ENCODE measurements around the gene KIR3DL3.
"Not testable (repeated sequence)": the region's sequence is repeated elsewhere in the genome, so short reads cannot be mapped to it uniquely, and the experiment has no call there.

KIR3DL3 gene

DNA sequence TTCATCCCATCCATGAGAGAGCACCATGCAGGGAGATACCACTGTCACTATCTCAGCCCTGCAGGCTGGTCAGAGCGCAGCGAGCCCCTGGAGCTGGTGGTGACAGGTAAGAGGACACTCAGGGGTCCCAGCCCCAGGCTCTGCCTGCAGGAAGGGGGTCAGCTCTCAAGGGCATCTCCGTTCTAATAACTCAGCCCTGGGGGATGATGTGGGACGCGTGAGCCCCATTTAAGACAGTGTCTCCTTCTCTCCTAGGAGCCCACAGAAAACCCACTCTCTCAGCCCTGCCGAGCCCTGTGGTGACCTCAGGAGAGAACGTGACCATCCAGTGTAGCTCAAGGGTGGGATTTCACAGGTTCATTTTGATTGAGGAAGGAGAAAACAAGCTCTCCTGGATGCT lies 15.5 kb upstream of the KIR3DL3 start:
- no peak overlapping the region for H3K4me3 ChIP-seq (replicated peaks; ENCODE audit: low read depth, low read length)
- DNase-seq (ENCODE audit: extremely low read depth, low read depth): no peak
- TF ChIP-seq CTCF (IDR thresholded peaks at IDR 0.05; ENCODE audit: low read depth, low read length, missing control alignments): no peak

DNA sequence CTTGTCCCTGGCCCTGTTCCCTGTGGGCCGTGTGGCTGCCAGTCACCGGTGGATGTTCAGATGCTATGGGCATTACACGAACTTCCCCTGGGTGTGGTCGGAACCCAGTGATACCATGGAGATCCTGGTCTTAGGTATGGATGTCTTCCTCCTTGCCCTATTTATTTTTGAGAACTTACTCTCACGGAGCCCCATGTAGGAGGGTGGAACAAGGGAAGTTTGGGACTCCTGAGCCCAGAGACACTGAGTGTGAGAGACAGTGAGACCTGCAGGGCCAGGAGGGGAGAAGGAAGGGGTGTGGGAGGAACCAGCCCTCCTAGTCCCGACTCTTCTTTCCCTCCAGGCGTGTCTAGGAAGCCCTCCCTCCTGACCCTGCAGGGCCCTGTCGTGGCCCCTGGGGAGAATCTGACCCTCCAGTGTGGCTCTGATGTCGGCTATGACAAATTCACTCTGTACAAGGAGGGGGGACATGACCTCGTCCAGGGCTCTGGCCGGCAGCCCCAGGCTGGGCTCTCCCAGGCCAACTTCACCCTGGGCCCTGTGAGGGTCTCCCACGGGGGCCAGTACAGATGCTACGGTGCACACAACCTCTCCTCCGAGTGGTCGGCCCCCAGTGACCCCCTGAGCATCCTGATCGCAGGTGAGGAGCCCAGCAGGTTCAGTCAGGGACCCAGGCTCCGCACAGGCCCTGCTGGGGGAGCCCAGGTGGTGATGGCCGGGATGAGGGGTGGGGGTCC lies 14.9 kb upstream of the KIR3DL3 start:
- no peak for DNase-seq (ENCODE audit: extremely low read depth, low read depth)
- H3K4me3 ChIP-seq (replicated peaks; ENCODE audit: low read depth, low read length): no peak overlapping the region
- no peak for TF ChIP-seq CTCF (IDR thresholded peaks at IDR 0.05; ENCODE audit: low read depth, low read length, missing control alignments)

GRCh38 chr19:54709956-54710355 lies 14.3 kb upstream of the KIR3DL3 start:
- DNase-seq (ENCODE audit: extremely low read depth, low read depth); H3K4me3 ChIP-seq (replicated peaks; ENCODE audit: low read depth, low read length): not testable (repeated sequence)

- no peak overlapping the region for H3K4me3 ChIP-seq (replicated peaks; ENCODE audit: low read depth, low read length)
- no peak for DNase-seq (ENCODE audit: extremely low read depth, low read depth)
- no peak for TF ChIP-seq CTCF (IDR thresholded peaks at IDR 0.05; ENCODE audit: low read depth, low read length, missing control alignments)
Observed at GRCh38 chr19:54724644-54725043, 402 bp downstream of the KIR3DL3 start.

DNA sequence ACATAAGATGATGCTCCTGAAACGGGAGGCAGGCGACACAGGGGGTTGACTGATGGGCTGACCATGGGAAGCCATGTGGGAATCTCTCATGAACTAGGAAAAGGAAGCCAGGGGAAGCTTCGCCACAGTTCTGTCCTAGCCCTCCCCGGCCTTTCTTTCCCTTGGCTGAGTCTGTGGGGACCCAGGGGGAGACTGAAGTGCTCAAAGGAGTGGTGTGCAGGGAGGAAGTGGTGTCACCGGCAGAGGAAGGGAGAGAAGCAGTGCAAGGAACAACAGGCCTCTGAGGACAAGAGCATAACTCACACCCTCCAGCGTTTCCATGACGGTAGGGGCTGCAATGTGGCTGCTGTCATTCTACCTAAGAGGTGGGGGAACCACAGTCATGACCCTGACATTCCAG lies 1.1 kb downstream of the KIR3DL3 start:
- DNase-seq (ENCODE audit: extremely low read depth, low read depth): no peak
- no peak overlapping the region for H3K4me3 ChIP-seq (replicated peaks; ENCODE audit: low read depth, low read length)
- no peak for TF ChIP-seq CTCF (IDR thresholded peaks at IDR 0.05; ENCODE audit: low read depth, low read length, missing control alignments)

DNA sequence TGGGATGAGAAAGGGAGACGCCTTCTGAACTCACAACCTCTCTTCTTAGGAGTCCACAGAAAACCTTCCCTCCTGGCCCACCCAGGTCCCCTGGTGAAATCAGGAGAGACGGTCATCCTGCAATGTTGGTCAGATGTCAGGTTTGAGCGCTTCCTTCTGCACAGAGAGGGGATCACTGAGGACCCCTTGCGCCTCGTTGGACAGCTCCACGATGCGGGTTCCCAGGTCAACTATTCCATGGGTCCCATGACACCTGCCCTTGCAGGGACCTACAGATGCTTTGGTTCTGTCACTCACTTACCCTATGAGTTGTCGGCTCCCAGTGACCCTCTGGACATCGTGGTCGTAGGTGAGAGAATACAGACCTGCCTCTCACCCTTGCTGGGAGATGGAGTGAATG lies 3.3 kb downstream of the KIR3DL3 start:
- TF ChIP-seq CTCF (IDR thresholded peaks at IDR 0.05; ENCODE audit: low read depth, low read length, missing control alignments): no peak
- no peak overlapping the region for H3K4me3 ChIP-seq (replicated peaks; ENCODE audit: low read depth, low read length)
- no peak for DNase-seq (ENCODE audit: extremely low read depth, low read depth)

GRCh38 chr19:54728167-54728566 lies 3.9 kb downstream of the KIR3DL3 start:
- H3K4me3 ChIP-seq (replicated peaks; ENCODE audit: low read depth, low read length): no peak overlapping the region
- no peak for DNase-seq (ENCODE audit: extremely low read depth, low read depth)
- no peak for TF ChIP-seq CTCF (IDR thresholded peaks at IDR 0.05; ENCODE audit: low read depth, low read length, missing control alignments)
